ENCODE results near the gene PXN.
"Not testable (repeated sequence)": the region's sequence is repeated elsewhere in the genome, so short reads cannot be mapped to it uniquely, and the experiment has no call there.

PXN gene

DNA sequence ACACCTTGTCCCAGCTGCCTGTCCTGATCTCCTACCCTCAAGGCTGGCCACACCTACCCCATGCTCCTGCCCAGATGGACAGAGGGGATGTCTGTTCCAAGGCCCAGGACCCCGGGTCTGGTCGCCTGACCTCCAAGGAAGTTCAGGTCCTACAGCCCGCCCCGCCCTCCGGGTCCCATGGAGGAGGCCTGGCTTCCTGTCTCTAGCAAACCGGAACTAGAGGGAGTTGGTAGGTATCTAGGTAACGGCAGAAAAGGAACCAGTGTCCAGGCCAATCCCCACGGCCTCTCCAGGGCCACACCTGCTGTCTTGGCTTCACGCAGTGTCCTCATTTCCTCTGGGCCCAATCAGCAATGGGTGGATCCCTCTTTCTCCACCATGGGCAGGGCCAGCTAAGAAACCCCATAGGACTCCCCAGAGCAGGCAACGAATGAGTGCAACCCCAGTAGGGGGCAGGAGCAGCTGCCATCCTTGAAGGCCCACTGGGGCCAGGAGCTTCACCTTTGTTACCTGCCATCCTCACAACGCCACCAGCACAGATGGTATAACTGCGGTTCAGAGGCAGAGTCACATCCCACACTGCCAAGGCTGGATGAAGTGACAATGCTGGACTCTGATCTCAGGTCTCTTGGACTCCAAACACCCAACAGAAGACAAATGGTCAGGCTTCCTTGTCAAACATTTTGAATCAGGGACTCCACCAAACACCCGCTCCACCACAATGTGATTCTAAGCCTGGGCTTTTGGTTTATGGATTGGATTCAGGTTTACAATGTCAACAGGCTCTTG, 39.5 kb downstream of the PXN start:
- no peak for DNase-seq (ENCODE audit: low spot score)

DNA sequence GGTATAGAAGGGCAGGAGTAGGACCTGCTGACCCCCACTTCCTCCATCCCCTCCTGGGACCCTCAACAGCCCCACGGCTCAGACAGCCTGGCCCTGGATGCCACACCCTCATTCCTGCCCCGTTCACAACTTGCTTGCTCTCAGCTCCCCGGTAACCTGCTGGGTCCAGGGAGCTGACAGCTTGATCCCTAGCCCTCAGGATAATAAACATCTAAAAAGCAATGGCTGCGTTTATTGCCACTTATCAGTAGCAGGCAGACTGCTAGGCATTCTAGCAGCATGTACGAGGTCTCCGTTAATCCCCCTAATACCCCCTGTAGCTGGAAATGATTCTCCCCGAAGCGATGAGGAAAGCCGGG, 40.4 kb downstream of the PXN start:
- no peak for DNase-seq (ENCODE audit: low spot score)

DNA sequence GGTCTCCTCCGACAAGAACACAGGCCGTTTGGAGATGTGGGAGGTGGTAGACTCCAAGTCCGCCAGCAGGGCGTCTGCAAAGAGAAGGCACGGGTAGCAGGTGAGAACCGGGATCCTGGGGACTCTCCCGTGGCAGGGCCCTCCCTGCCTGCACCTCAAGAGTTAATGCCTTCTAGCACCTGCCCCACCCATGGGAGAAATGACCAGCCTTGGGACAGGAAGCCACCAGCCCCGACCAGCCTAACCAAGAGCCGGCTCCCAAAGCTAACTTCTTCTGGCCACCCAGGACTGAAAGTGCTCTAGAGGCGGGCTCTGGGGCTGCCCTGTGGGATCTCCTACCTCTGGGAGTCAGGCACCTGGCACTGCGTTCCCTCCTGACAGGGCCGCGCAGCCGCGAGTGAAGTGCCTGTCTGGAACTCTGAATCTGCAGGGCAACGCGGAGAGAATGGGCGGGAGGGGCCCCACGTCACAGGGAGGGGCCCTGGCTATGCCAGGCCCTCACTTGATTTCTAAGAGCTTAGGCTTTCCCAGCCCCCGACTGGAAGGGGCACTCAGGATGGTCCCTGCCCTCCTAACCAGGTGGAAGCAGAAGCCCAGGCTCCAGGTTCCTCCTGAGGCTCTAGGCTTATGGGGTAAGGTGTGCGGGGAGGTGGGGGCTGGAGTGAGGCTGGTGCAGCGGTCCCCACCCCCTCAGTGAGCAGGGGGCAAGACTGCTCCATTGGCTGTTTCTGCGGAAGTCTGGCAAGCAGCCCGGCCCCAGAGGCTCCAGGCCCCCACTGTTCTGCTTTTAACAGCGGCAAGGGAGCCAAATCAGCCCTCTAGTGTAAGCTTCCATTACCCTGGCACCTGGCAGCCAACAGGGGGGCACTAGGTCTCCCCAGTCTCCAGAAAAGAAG, 41.0 kb downstream of the PXN start:
- no peak for DNase-seq (ENCODE audit: low spot score)

DNA sequence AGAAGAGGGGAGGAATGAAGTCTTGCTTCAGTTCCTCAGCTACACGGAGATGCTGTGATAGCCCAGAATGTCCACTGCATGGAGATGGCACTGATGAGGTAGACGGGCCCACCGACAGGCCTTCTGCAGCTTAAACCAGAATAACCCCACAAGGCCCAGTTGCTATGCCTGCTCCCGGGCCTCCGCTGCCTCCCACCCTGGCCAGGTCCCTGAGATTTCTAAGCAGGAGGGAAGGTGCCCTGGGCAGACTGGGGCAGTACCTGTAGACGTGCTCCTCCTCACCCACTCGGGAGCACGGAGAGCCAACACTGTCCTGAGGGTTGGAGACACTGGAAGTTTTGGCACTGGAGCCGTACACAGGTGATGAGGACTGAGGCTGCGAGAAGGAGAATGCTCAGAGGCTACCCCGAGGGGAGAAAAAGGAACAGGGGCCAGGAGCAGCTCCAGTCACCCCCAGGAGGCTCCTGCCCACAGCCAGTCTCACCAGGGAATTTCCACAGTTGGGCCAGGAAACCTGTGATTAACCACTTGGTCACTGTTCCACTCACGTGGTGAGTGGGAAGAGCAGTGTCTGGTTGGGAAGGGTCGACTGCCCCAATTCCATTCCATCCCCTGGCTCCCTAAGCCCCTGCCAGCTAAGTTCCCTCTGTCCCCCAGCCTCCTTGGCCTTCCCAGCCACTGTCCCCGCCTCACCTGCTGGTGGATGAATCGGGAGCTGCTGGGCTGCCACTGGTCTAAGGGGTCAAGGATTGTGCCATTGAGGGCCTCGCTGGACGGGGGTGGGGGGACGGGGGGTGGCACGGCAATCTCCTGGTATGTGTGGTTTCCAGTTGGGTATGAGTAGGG, 41.8 kb downstream of the PXN start:
- no peak for DNase-seq (ENCODE audit: low spot score)

DNA sequence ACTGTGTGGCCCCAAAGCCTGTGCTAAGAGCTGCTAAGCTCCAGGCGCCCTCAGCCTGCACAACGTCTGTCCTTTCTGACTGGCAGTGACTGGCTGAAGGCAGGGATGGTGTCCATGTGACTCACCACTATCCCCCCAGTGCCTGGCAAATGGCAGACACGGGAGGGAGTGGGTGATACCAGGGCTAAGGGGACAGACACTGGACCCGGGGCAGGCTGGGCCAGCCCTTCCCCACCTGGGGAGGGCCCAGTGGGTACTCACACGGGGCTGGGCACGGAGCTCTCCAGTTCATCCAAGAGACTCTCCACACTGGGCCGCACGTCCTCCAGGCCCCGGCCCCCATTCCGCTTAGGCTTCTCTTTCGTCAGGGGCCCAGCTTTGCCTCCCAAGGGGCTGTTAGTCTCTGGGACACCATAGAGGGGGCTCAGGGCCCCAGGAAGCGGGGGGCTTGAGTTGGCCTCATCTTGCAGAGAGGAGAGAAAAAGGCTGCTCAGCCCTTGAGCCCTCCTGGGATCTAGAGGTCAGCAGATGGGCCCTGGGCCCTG, 43.2 kb downstream of the PXN start:
- DNase-seq (ENCODE audit: low spot score), result no peak

DNA sequence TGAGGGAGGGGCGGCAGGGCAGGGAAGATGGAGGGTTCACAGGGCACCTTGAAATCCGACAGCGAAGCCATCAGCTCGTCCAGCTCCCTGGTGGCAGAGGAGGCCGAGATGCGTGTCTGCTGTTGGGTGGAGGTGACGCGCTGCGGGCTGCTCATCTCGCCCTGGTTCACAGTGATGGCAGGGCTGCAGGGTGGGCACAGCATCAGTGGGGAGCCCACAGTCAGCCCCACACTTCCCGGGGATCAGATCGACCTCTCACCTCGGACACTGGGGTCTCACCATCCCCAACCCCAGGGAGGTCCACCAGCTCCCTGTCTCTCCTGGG, 44.0 kb downstream of the PXN start:
- DNase-seq (ENCODE audit: low spot score), result no peak

DNA sequence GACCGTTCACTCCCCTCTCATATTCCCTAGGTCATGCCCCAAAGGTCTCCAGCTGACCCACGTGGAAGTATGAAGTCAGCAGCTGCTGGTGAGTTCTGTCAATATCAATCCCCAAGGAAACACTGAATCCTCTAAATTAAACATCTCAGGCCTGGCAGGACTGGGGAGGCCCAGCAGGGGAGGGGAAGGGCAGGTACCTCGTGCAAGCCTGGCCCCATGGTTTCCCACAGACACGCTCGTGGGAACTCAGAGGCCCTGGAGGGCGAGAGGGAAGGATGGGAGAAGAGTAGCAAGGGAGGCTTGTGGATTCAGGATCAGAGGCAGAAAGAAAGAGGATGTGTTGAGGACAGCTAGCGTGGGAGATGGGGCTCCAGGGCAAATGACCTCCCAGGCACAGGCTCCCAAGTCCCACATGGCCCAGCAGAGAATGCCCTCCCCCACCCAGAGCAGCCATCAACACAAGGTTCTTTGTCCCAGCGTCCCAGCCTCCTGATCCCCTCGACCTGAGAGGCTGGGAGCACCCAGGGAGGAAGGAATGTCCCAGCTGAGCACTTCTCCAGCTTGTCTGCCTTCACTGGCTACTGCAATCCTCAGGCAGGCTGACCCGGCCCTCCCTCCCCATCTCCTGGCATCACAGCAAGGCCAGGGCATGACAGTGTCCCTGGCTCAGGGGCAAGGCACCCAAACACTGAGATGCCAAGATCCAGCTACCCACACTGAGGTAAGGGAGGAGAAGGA, 44.5 kb downstream of the PXN start:
- no peak for DNase-seq (ENCODE audit: low spot score)

DNA sequence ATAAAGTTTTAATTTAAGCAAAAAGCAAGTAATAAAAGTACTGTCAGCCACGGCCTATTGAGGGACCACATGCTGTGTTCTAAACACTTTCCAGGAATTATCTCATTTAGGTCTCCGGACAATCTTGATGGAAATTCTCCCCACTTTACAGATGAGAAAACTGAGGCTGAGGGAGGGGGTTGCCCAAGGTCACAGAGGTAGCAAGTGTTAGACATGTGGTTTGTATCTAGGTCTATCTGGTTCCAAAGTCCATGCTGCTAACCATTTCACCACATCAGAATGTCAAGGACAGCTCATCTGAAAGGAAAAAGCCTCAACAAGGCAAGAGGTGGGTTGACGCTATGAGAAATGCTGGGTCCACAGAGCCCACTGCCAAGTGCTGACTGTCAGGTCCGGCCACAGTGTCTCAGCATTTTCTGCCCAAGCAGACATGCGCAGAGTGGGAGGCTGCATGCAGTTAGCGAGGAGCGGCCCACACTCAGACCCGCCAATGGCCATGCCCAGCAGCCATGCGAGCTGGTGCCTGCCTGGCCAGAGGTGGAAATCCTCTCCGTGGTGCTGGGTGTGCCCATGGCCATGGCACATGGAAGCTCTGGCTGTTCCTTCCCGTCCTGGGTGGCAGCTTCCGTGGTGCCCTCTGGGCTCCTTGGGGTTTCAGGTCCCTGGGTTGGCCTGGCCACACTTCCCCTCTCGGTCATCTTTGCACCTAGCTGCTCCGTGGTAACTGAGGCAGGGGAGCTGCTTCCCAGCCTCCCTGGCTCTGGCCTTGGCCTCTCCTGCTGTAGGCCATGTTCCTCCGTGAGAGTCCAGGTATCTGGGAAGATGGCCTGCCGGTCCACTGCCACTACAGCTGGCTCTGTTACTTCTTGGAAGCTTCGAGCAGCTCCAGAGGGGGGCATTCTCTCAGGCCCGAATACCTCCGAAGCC, 46.6 kb downstream of the PXN start:
- no peak for DNase-seq (ENCODE audit: low spot score)

DNA sequence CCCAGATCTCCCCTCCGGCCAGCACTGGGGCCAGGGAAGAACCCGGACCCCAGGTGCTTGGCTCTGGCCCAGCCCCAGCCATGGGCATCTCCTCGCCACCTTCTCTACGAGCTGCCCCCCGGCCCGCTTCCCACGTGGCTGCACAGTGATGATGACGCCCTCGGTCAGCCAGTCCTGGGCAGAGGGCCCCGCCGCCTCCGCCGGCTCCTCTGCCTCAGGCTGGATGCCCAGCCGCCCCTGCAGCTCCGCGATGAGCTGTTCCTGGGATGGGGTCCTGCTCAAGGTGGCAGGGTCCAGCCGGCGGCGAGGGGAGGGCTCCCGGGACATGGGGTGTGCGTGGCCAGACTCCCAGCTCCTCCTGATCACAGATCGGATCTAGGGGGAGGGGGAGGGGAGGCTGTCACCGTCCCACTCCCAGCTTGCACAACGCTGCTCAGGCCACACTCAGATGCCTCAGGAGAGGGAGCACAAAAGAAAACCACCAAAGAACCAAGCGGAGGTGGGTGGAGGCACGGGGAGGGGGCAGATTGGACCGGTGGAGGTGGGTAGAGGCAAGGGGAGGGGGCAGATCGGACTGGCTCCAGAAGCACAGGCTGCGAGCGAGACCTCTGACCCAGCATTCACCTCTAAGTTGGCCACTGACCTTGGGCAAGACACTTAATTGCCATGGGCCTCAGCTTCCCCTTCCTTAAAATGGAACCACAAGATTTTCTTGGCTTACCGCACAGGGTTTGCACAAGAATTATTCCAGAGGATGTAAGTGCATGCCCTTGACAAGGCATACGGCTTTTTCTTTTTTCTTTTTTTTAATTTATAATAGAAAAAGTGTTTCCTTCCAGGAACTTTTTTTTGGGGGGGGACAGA, 48.6 kb downstream of the PXN start:
- DNase-seq (ENCODE audit: low spot score), result no peak

DNA sequence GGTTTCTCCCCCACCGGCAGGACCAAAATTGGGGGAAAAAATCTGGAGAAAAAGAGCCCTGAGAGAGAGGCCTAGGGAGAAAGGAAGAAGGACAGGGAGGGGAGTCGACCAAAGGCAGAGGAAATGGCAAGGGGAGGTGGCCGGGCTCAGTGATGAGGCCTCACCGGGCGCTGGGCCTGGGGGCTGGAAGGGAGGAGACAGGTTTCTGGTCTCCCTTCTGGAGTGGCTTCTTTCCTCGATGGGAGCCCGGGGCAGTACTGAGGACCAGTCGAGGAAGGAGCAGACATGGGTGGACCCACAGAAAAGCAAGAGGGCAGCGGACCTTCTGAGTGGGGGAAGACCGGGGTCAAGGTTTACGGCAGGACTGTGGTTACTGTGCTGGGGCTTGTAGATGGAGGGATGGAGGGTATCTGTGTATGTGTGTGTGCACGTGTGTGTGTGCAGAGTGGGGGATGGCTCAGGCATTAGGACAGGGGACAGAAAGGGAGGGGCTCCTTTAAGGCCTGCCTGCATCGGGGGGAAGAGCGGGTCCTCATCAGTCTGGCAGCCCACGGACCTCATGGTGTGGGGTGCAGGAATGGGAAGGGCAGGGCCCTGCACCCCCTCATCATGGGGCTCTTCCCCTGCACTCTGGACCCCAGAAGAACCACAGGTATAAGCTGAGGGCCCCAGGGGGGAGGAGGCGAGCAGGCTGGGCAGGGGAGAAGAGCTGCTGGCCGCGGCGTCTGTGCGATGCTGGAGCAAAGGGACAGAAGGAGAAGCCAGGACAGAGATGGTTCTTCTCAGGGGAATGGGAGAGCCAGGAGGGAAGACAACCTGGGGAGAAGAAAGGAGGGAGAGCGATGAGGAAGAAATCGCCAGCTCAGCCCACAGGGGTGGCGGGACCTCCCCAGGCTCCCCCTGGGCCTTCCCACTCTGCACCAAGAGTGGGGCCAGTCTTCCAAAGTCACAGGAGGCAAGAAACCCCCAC, 49.5 kb downstream of the PXN start:
- DNase-seq (ENCODE audit: low spot score), result no peak

DNA sequence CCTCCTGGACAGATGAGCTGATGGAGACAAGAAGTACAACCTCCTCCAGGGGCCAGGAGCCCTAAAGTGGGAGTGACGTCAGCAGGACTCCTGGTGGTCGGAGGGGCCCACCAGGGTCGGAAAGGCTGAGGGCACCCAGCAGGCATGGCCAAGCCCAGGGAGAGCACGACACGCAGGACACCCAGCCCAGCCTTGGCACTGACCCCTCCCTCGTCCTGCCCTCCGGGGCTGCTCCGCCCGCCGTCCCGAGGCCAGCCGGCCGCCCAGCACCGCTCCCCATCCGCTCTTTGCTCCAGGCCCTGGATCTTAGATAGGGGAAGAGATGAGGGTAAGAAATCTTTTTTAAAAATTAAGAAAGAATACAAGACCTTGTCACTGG, 50.2 kb downstream of the PXN start:
- no peak for DNase-seq (ENCODE audit: low spot score)

DNA sequence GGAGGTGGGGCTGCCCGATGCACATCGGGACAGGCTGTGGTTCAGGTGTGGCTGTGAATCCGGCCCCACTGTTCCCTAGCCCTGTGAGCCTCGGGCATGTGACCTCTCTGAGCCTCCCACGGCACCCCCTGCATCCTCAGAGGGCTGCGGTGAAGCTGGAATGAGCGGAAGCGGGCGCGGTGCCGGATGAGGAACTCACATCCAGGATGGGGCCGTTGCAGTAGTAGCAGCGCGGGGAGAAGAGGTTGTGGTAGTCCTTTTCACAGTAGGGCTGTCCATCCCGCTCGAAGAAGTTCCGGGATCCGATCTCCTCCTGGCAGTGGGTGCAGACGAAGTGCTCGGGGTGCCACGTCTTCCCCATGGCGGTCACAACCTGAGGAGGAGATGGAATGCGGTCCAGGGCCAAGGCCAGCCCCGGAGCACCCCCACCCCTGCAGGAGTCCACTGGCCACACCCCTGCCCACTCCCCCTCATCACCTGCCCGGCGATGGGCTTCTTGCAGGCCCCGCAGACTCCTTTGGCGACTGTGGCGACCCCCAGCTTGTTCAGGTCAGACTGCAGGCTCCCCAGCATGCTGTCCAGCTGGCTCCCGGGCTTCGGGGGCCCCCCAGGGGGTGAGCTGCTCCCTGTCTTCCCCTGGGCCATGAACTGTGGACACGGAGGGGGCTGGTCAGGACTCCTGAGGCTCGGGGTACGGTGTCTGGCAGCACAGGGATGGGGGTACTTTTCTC, 50.7 kb downstream of the PXN start:
- no peak for DNase-seq (ENCODE audit: low spot score)

DNA sequence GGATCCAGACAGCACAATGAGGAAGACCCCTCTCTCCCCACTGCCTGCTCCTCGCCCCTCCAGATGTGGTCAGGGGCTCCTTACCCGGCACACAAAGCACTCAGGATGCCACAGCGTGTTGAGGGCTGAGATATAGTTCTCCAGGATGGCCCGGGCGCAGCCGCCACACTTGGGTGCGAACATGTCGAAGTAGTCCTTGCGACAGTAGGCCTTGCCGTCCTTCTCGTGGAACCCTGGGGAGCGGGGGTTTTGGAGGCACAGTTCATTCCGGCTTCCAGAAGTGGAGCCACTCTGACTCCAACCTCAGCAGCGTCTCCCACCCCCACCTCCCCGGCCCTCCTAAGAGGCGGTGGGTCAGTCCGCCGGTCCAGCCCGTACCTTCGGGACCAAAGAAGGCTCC, 51.8 kb downstream of the PXN start:
- DNase-seq (ENCODE audit: low spot score), result no peak

DNA sequence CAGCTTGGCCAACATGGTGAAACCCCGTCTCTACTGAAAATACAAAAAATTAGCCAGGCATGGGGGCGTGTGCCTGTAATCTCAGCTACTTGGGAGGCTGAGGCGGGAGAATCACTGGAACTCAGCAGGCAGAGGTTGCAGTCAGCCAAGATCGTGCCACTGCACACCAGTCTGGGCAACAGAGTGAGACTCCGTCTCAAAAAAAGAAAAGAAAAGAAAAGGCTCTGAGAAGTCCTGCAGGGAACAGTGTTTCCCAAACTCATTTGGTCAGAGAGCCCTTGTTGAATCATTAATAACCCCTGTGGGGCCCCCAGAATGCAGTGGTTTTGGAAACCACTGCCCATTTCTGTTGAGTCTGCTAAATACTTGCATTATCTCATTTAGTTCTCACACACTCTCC, 52.3 kb downstream of the PXN start:
- not testable (repeated sequence) for DNase-seq (ENCODE audit: low spot score)

DNA sequence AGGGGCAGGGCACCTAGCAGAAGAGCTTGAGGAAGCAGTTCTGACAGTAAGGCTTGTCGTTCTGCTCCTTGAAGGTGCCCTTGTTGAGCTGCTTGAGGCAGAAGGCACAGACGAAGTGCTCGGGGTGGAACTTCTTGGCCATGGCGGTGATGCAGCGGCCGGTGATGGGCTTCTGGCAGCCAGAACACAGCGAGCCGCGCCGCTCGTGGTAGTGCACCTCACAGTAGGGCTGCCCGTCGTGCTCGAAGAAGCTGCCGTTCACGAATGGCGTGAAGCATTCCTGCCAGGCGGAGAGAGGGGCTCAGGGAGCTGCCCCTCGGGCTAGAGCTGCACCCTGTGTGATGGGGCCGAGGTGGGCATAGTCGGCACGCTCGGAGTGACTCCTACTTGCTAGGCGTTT, 53.2 kb downstream of the PXN start:
- no peak for DNase-seq (ENCODE audit: low spot score)

DNA sequence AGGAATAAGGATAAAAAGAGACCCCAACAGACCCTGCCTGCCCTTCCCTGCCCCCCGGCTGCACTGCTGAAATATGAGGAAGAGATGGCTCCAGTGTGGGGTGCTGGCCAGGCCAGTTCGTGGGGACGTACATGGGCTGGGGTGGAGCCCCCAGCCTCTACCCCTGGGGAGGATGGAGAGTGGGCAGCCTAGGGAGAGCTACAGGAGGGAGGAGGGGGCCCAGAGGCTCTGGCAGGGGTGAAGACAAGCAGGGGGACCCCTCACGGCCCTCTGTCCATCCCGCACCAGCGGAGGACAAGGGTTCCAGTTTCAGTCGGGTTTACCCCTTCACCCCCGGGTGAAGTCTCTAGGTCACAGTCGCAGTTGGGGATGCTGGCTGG, 53.6 kb downstream of the PXN start:
- no peak for DNase-seq (ENCODE audit: low spot score)

DNA sequence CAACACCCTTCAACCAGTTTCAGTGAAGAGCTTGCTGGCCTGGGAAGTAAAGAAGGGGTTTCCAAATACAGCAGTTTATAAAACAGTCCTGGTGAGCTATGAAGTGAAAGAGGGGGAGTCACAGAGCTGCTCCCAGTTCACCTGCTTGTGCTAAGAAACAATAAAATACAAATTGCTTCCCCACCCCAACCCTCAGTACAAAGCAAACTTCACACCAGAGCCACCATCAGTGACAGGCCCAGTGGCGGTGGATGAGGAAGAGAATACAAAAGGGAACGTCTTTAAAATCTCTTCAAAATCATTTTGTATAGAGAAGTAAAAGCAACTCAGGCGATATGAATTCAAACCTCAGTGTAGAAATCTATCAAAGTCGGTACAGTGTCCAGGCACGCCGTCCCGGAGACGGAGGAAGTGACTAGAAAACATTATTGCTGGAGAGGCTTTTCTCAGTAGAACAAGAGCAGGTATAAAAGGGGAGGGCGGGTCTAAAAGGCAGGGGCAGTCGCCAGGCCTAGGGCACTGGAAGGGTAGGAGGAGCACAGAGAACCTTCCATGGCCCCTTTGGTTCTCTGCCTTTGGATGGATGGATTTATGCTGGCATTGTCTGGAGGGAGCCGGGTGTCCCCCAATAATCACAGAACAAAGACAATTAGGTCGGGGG, 54.2 kb downstream of the PXN start:
- no peak for DNase-seq (ENCODE audit: low spot score)

Data from HuH-7 (cell line).